Activated CD8-positive, alpha-beta memory T cell treated with anti-CD3 and anti-CD28 coated beads, Interleukin-2, amount 50 U/mL, for 48 hours (primary cell): Measurements from ENCODE around the gene MLX.
"Not testable (repeated sequence)": the region's sequence is repeated elsewhere in the genome, so short reads cannot be mapped to it uniquely, and the experiment has no call there.

ENCODE experiments used
- DNase-seq: peaks from one replicate; pipeline ENCODE4 v3.0.0-alpha.2; 2020

MLX gene

DNA sequence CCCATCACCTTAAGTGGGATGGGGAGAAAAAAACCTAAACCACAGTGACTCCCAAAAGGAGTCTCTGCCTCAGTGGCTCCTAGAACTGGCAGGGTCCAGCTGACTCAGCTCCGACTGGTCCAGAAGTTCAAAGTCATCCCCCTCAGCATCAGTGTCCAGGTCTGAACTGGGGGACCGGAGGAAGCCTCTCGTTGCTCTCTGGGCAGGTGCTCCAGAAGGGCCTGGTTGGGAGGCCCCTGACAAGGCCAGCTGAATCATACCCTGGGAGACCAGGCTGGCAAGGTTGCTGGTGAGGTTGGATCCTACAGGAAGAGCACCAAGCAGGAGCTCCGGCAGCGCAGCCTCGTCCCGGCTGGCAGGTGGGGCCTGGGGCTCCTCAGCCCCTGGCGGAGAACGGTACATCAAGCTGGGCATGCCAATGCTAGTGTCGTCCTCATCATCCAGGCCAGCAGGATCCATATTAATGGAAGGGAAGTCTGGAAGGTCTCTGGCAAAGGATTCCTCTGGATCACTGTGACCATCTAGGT, 14.9 kb downstream of the MLX start:
- no peak for DNase-seq

DNA sequence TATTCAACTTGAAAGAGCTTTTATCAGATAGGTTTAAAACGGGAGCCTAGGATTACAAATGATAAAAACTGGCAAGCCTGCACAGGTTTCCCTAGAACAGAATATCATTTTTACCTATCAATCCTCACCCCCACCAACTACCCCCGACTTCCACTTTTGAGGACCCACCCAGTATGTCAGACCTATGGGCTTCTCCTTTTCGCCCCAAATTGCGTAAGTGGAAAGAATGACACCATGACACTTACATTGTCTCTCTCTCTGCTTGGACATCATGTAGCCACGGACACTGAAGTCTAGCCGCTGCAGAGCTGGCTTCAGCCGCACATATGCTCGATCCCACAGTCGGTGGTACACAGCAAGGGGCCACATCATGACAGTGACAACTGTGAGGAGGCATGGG, 18.0 kb downstream of the MLX start:
- DNase-seq = no peak

DNA sequence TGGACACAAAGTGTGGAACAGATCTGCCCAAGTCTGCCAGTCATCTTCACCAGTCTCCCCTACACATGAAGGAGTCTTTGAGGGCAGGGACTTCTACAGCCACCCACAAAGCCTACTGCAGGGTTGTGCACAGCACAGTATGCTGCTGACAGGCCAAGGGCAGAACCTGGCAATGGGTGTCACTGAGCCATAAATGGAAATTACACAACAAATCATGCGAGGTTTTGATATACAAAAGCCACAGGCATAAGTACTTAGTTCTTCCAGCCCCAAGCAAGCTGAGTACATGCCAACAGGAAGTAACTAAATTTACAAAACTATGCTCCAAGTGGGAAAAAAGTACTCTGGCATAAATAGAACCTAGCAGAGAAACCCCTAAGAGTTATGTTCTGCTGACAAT, 18.5 kb downstream of the MLX start:
- DNase-seq = no peak

DNA sequence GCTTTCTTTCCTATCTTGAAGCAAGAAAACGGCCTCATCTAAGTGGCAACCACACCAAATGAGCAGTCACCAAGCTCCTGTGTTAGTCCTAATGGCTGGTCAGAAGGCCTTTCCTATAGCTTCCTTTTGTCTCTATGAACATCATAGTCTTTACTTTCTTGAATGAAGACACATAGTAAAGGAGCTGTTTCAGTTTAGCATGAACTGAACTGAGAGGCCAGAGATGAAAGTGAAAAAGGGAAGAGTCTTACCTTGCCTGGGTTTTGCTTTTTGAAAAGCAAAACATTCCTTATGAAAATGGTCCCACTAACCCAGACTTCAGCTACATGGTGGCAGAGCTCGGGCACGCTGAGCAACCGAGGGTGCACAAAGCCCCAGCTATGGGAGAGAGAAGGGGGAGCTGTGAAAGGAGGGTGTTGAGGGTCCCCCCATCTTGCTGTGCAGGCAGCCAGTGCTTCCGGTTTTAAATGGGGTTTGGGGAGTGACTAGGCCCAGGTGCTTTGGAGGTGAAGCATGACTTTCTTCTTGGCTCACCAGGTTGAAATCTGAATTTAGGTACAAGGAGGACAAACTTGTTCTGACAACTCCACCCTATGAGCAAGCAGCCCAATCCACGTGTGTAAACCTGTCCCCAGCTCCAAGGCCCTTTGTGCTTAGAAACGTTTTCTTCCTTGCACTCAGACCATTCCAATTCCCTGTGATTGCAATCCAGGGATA, 19.8 kb downstream of the MLX start:
- no peak for DNase-seq

DNA sequence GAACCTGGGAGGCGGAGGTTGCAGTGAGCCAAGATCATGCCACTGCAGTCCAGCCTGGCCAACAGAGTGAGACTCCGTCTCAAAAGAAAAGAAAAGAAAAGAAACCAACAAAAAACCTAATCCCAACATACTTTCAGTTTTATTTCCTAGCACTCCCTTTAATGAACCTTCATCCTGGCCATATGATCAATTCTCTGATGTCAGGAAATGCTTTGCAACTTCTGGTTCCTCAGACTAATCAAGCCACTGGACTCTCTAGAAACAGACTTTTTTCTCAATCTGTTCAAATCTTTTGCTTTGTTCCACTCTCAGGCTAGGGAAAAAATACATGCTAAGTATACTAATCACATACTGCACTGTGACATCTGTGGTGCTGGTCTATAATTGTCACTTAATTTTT, 24.0 kb downstream of the MLX start:
- no peak for DNase-seq

DNA sequence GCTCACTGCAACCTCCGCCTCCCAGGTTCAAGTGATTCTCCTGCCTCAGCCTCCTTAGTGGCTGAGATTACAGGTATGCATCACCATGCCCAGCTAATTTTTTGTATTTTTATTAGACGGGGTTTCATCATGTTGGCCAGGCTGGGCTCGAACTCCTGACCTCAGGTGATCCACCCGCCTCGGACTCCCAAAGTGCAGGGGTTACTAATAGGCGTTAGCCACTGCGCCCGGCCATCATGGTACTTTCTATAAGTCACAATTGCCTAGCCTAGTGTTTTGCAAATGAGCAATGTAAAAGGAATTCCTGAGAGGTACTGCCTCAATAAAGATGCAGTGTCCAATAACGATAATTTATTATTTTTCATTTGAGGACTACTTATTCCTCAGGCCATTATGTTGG, 24.5 kb downstream of the MLX start:
- no peak for DNase-seq

DNA sequence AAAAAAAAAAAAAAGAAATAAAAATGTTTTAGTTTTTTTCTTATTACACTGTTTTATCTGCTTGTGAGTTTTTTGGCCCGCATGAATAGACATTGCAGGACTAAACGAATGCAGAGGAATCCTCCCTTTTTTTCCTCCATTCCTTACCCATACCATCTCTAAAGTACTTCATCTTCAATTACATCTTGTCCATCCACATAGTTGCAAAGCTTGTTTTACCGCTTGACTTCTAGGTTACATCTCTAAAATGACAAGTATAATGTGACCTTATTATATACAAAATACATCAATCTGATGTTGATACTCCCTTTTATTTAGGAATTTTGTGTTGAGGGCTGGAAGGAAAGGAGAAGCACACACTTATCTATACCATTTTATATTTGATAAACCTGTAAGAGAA, 29.5 kb downstream of the MLX start:
- no peak for DNase-seq

DNA sequence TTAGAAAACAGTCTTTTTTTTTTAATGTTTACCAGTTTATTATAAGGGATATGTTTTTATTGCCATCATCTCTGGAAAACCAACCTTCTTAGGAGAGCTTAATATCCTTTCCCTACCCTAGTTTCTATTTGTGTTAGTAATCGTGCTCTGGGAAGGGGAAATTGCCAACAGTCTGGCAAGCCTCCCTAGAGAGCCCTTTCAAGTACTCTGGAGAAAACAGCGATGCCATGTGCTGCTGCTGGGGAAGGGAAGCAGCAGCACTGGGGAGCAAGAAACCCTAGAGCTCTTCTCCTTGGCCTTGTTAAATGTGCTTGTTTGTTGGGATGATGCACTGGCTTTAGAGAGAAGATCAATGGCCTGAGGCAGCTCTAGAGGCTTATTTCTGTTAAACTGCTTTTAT, 32.0 kb downstream of the MLX start:
- no peak for DNase-seq

DNA sequence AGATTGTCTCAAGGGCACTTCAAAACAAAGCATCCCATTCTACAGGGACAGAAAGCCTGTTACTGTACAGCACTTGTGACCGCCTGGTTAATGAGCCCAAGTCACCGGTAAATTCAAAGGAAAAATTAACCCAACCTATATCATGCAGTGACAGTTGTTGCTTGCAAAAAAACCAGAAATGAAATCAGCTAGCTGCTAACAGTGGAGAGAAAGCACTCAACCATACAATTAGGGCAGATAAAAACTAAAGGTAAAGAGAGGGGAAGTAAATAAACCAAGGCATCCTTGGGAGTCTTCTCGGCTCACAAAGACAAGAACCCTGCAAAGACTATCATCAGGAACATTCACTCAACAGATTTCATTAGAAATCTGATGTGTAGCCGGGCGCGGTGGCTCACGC, 36.4 kb downstream of the MLX start:
- no peak for DNase-seq

DNA sequence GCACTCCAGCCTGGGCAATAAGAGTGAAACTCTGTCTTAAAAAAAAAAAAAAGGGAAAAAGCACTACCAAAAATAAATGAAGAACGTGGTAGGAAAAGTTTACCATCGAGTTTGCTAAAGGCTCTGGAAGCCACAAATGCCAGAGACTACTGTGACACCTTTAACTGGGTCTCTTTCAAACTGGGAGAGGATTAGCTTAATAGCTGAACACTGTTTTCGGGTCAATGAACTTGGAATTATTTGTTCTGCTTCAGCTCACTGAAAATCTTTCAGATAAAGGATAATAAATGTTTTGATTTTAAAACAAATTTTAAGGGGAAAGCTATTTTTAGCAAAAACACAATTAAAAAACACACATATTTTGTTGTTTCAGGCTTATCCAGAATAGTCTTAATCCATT, 40.9 kb downstream of the MLX start:
- no peak for DNase-seq

DNA sequence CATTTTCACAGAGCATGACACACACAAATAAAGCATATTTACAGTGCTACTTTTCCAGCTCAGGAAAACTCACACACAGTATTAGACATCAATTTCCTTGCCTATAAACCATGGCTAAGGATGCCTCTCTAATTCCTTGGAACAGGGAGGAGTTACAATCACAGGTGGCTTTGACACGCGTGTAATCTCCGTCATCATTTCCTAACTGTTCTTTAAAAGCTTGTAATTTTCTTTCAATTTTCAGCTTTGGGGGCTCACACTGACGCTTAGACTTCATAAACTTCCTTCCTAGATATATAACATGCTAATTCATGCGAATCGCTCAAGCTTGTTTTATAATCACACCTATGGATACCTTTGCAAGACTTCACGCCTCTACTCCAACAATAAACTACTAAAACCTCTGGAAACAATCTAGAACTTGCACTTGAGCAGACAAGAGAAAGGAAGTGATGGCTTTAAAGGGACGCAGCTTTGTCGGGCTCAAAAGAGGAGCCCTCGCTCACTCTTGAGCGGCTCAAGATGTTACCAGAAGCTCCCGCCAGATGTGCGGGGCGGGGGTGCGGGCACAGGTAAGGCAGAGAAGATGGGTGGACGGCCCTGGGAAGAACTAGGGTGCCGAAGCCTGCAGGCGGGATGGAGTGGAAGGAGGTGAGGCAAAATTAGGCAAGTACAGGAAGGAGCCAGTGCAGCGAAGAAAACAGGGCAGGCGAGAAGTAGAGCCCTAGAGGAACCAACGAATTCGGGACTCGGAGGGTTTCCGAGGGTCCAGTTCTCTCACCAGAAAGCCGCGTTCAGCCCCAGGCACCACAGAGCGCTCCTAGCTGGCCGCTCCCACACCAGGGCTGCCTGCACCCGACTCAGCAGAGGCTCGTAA, 41.6 kb downstream of the MLX start:
- DNase-seq = no peak

DNA sequence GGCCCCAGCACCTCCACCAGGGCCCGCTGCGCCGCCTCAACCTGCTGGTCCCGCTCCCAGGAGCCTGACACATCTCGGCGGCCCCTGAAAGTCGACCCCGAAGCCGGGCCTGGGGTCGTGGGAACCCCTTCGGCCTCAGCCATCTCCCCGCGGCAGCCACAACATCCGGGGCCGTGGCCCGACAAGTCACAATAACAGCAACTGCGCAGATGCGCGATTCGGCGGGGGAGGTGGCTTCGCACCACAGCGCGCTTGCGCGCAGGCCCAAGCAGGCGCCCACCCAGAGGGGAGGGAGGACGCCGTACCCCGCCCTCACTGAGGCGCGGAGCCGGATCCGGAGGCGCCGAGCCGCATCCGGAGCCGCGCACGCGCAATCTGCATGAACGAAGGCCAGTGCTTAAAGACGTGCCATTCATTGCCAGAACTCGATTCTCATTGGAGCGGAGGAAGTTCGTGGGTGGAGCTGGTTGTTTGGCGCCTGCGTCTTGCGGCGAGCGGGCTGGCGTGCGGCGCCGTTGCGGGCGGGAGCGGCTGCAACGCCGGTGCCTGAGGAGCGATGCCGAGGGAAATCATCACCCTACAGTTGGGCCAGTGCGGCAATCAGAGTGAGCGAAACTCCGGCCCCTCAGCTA, 42.4 kb downstream of the MLX start, which contains the start of the genes RETREG3 and TUBG1:
Gene RETREG3, minus strand, starts transcription at position 193 of the 632 bp plus-strand sequence. Its CDS starts 50 bp downstream, at position 143.
Gene TUBG1, plus strand, starts transcription at position 502 of the 632 bp plus-strand sequence. Its CDS starts 55 bp downstream, at position 557.
- peak; percentile 99 for DNase-seq

DNA sequence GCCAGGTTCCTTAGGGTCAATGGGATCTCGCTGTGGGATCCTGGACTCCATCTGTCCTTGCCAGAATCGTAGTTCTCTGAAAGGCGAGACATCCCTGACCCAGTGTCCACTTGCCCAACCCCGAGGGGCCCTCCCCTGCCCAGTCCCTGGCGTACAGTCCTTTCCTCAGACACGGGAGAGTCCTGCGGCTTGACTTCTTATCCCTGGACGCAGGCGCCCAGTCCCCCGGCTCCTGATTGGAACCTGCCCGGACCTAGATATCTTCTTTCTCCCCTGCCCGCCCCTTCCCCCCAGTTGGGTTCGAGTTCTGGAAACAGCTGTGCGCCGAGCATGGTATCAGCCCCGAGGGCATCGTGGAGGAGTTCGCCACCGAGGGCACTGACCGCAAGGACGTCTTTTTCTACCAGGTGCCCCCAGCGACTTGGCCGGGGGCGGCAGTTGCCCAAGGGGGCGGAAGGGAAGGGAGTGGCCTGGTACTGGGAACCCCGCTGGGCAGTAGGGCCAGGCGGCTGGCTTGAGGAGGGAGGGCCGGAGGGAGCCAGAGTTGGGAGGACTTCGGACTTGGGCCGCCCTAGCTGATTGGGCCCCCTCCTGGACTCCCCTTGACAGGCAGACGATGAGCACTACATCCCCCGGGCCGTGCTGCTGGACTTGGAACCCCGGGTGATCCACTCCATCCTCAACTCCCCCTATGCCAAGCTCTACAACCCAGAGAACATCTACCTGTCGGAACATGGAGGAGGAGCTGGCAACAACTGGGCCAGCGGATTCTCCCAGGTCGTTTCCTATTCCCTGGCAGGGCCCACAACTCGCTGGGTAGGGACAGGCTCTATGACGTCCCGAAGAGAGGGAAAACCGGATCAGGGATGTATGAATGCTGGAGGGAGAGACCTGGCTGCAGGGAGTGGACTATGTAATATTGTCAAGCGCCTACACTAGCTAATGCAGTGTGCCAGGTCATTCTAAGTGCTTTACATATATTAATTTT, 43.2 kb downstream of the MLX start:
- DNase-seq = not testable (repeated sequence)

DNA sequence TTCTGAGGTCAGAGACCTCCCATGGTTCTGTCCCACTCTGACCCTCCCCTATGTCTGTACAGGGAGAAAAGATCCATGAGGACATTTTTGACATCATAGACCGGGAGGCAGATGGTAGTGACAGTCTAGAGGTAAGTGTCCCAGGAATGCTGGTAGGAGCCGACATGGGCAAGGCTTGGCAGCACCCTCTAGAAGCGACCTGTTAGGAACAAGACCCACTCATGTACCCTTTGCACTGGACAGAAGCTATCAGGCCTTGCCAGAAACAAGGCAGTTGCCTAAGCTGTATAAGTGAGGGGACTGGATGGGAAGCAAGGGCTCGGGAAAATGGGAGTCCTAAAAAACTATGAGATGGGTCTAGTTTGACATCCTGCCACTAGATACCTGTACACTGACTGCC, 45.1 kb downstream of the MLX start:
- DNase-seq = no peak

DNA sequence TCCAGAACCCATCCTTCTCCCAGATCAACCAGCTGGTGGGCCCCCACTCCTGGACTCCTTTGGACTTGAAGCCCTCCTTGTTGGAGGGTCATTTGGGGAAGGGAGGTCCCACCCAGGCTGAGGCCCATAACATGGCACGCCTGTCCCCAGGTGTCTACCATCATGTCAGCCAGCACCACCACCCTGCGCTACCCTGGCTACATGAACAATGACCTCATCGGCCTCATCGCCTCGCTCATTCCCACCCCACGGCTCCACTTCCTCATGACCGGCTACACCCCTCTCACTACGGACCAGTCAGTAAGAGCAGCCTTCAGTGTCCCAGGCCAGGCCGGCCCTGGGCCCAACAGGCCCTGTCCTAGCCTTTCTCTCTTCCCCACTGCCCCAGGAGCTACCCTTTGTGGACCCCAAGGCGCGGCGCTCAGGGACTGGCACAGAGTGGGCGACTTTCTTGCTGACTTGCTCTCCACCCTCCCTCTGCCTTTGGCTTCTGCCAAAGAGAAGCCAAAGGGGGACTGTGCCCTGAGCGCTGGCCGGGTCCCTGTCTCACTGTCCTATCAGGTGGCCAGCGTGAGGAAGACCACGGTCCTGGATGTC, 46.9 kb downstream of the MLX start:
- DNase-seq = no peak

DNA sequence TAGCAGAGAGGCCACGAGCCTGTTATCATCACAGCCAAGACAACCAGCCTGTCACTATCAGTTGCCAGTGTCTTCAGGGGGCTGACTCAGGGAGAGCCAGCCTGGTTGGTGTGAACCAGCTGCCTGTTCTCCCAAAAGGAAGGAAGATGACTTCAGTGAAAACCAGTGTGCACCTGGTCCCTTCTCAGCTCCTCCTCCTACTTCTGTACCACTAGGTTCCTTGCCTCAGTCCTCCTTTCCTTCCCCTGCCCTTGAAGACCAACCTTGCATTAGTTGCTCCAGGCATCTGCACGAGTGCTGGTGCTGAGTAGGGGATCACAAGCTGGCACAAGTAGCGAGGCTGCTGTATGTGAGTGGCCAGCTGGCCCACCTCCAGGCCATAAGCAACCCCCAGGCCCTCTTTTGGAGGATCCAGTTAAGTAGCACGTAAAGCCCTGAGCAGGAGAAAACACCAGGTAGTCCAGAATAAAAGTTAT, 51.1 kb downstream of the MLX start:
- DNase-seq = no peak

DNA sequence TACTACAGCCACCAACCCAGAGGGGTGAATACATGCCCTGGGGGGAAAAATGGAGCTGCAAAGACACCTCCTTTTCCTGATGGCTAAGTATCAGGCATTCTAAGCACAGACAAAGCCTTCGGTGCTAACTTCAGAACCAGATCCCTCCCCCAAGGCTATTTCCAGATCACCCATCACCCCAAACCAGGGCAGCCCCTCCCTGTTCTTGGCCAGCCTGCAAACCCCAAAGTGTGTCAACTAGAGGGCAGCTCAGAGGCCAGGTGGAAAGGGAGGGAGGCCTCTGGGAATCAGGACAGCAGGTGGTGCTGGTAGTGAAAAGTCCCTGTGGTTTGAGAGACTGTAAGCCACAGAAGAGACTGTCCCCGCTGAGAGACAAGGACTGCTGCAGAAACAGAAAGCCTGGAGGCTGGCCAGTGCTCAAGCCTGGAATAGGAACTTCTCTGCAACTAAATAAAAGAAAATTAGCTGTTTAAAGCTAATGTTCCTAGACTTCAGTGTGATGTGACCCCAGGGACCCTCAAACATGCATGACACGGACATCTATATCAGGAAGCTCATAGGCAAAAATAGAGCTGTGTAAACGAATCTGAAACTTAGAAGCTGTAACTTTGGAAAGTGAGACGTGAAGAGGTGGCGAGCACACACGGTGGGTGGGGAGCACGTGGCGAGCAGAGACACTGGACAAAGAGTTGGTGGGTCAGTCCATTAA, 51.7 kb downstream of the MLX start:
- no peak for DNase-seq

DNA sequence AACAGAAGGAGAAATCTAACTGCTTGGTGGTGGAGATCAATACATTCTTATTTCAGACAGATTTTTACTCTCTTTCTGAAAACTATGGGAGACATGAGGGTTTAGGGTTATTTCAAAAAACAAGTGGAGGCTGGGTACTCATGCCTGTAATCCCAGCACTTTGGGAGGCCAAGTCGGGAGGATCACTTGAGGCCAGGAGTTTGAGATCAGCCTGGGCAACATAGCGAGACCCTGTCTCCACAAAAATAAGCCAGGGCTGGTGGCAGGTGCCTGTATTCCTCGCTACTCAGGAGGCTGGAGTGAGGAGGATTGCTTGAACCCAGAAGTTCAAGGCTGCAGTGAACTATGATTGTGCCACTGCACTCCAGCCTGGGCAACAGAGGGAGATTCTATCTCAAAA, 55.1 kb downstream of the MLX start:
- not testable (repeated sequence) for DNase-seq
